A375 (cell line): ENCODE results near the gene LDHB. TPM values are rescaled to one million over a fixed set of nuclear protein-coding genes. Genes with fewer than 3 reads are reported as not detected.

ENCODE experiments used
- total RNA-seq: library from RNA; depleted of rRNA; stranded (reverse); fragments of >200 nt; shearing (Covaris generic); gene quantifications from 2 replicates; pipeline ENCODE4 v1.2.3, GENCODE V29; 2014; rRNA removed

LDHB gene
- total RNA-seq, result 1,090 and 1,270 TPM in 2 replicates

GRCh38 chr12:21657326-21658077 lies at the start of gene LDHB:
LDHB (minus strand) TSS chr12:21657842; CDS start chr12:21654671, 3,171 bp downstream.

GRCh38 chr12:21604245-21605101 lies 53.2 kb downstream of the LDHB start, which contains the start of gene GYS2:
GYS2 (minus strand) TSS chr12:21604847; CDS start chr12:21604592, 255 bp downstream.

Other genes with a start within 250 kb of the LDHB start
- 18.2 and 19.2 TPM in 2 replicates for gene PYROXD1, start 220.2 kb downstream of the LDHB start, total RNA-seq
- gene RECQL, start 156.2 kb downstream of the LDHB start, total RNA-seq, result 67.0 and 69.7 TPM in 2 replicates
- gene GOLT1B, start 156.1 kb downstream of the LDHB start, total RNA-seq, result 20.7 and 22.1 TPM in 2 replicates
- 1.2 and 2.4 TPM in 2 replicates for gene SPX, start 131.5 kb downstream of the LDHB start, total RNA-seq
- gene GYS2, start 53.0 kb downstream of the LDHB start, total RNA-seq, result not detected in 2 replicates
- gene KCNJ8, start 116.9 kb upstream of the LDHB start, total RNA-seq, result 0.27 and 0.30 TPM in 2 replicates